ENCODE measurements around the gene SPTLC2.
A peak's percentile ranks its signal among the peaks of the same experiment; 100 is the strongest.
"Not testable (repeated sequence)": the region's sequence is repeated elsewhere in the genome, so short reads cannot be mapped to it uniquely, and the experiment has no call there.

Gene SPTLC2

GRCh38 chr14:77557391-77557790, 59.0 kb downstream of the SPTLC2 start:
- H3K4me3 ChIP-seq (ENCODE audit: control insufficient read depth, low read depth, low read length) = no peak overlapping the region
- no peak for TF ChIP-seq CTCF (IDR thresholded peaks at IDR 0.05; ENCODE audit: control insufficient read depth, insufficient read depth, low read depth, low read length, missing control alignments)

GRCh38 chr14:77556946-77557345, 59.5 kb downstream of the SPTLC2 start:
- no peak overlapping the region for H3K4me3 ChIP-seq (ENCODE audit: control insufficient read depth, low read depth, low read length)
- TF ChIP-seq CTCF (IDR thresholded peaks at IDR 0.05; ENCODE audit: control insufficient read depth, insufficient read depth, low read depth, low read length, missing control alignments) = no peak
- no peak for DNase-seq (ENCODE audit: low read depth)

More at GRCh38 chr14:77557391-77557790, 59.0 kb downstream of the SPTLC2 start:
- no peak for DNase-seq (ENCODE audit: low read depth)

- DNase-seq (ENCODE audit: low read depth) = no peak
- no peak overlapping the region for H3K4me3 ChIP-seq (ENCODE audit: control insufficient read depth, low read depth, low read length)
- no peak for TF ChIP-seq CTCF (IDR thresholded peaks at IDR 0.05; ENCODE audit: control insufficient read depth, insufficient read depth, low read depth, low read length, missing control alignments)
Observed at GRCh38 chr14:77554816-77555599, 61.4 kb downstream of the SPTLC2 start.

GRCh38 chr14:77554207-77554606, 62.2 kb downstream of the SPTLC2 start:
- no peak overlapping the region for H3K4me3 ChIP-seq (ENCODE audit: control insufficient read depth, low read depth, low read length)
- no peak for DNase-seq (ENCODE audit: low read depth)
- no peak for TF ChIP-seq CTCF (IDR thresholded peaks at IDR 0.05; ENCODE audit: control insufficient read depth, insufficient read depth, low read depth, low read length, missing control alignments)

GRCh38 chr14:77549451-77549850, 67.0 kb downstream of the SPTLC2 start:
- no peak for DNase-seq (ENCODE audit: low read depth)
- no peak overlapping the region for H3K4me3 ChIP-seq (ENCODE audit: control insufficient read depth, low read depth, low read length)
- no peak for TF ChIP-seq CTCF (IDR thresholded peaks at IDR 0.05; ENCODE audit: control insufficient read depth, insufficient read depth, low read depth, low read length, missing control alignments)

GRCh38 chr14:77547512-77548180, 68.8 kb downstream of the SPTLC2 start:
- TF ChIP-seq CTCF (IDR thresholded peaks at IDR 0.05; ENCODE audit: control insufficient read depth, insufficient read depth, low read depth, low read length, missing control alignments) = peak; percentile 13
- no peak for DNase-seq (ENCODE audit: low read depth)
- H3K4me3 ChIP-seq (ENCODE audit: control insufficient read depth, low read depth, low read length) = no peak overlapping the region

GRCh38 chr14:77545171-77545570, 71.3 kb downstream of the SPTLC2 start:
- H3K4me3 ChIP-seq (ENCODE audit: control insufficient read depth, low read depth, low read length); DNase-seq (ENCODE audit: low read depth): not testable (repeated sequence)

Measured in AG09309 (cell line).